K562 (cell line): ENCODE results near the gene CDS1. TPM values are rescaled to one million over a fixed set of nuclear protein-coding genes. Genes with fewer than 3 reads are reported as not detected.
A peak's percentile ranks its signal among the peaks of the same experiment; 100 is the strongest.

ENCODE experiments used
- ATAC-seq: fragments of 200-7000 bp; cut with Tn5 transposase; 3 replicates; pipeline ENCODE4 v1.9.1; 2020; ENCODE audit warnings: moderate library complexity
- BruUV-seq: library from RNA; stranded (reverse); fragments of 400-500 nt; replicated peaks from 2 replicates; lab custom pipeline; 2021; lab: Mats Ljungman, UMichigan
- CTCF ChIA-PET: fragments of 300-600 bp; formaldehyde crosslinking; extraction: SDS; loops from one replicate; lab custom pipeline; 2021; ENCODE audit warnings: low intra/inter-chr PET ratio; lab: Yijun Ruan, JAX
- POLR2A ChIA-PET: fragments of 300-600, 350-650 bp; sonication (Branson Sonifier 250); formaldehyde crosslinking; extraction: SDS; loops from one replicate; lab custom pipeline; 2021; ENCODE audit warnings: antibody characterized with exemption, inconsistent platforms; lab: Yijun Ruan, JAX
- DNase-seq, 4 experiments: peaks; one replicate each; pipeline versions ENCODE4 v3.0.0 to v3.0.0-alpha.2; 2011 to 2018; ENCODE audit warnings: low spot score in 3 of 4, mixed read lengths in 3 of 4; ENCODE audit errors: extremely low read depth in 1 of 4
- FAIRE-seq: peaks from 2 replicates; lab custom pipeline; 2011; peaks lifted over from hg19 to GRCh38; lab: Jason Lieb, UNC
- H2AFZ ChIP-seq: 2 replicates; pipeline ENCODE4 v1.6.0; 2011; ENCODE audit warnings: low read depth, low read length, control low read depth, inconsistent platforms
- H3K27ac ChIP-seq: fragments of 200-600 bp; 3 replicates; pipeline ENCODE4 v1.8.0; 2011; ENCODE audit warnings: low read depth, mild to moderate bottlenecking, control low read depth, inconsistent platforms, low read length, moderate library complexity, mixed read lengths; ENCODE audit errors: extremely low read depth
- H3K27me3 ChIP-seq, 2 experiments: fragments of 300-600 bp in 1 of 2; 2 replicates in 1 of 2; 3 replicates in 1 of 2; pipeline versions ENCODE4 v1.6.0 to v1.8.0; 2011; ENCODE audit warnings: inconsistent platforms in 2 of 2, low read length in 2 of 2, mild to moderate bottlenecking in 1 of 2, mixed read lengths in 1 of 2, moderate library complexity in 1 of 2; ENCODE audit not compliant: control insufficient read depth in 2 of 2, insufficient read depth in 2 of 2
- H3K36me3 ChIP-seq: fragments of 300-600 bp; 3 replicates; pipeline ENCODE4 v1.8.0; 2011; ENCODE audit warnings: mild to moderate bottlenecking, low read length, inconsistent platforms; ENCODE audit not compliant: control insufficient read depth, insufficient read depth
- H3K4me1 ChIP-seq, 2 experiments: fragments of 200-600 bp in 1 of 2; replicated peaks in 1 of 2; 2 replicates in 1 of 2; 3 replicates in 1 of 2; pipeline versions ENCODE4 v1.5.1 to v1.8.0; 2011; ENCODE audit warnings: inconsistent platforms in 2 of 2, low read length in 2 of 2, mild to moderate bottlenecking in 1 of 2, mixed read lengths in 1 of 2, moderate library complexity in 1 of 2; ENCODE audit not compliant: control insufficient read depth in 2 of 2, insufficient read depth in 2 of 2
- H3K4me2 ChIP-seq: 2 replicates; pipeline ENCODE4 v1.6.1; 2011; ENCODE audit warnings: low read length, control low read depth, inconsistent platforms, mixed read lengths; ENCODE audit not compliant: insufficient read depth
- H3K4me3 ChIP-seq: fragments of 200-600 bp; sonication (generic), shearing (Covaris generic); 2 replicates; pipeline ENCODE4 v1.5.1; 2016; ENCODE audit warnings: control low read depth, inconsistent platforms
- H3K79me2 ChIP-seq: fragments of 200-600 bp; 3 replicates; pipeline ENCODE4 v1.8.0; 2011; ENCODE audit warnings: low read length, inconsistent platforms; ENCODE audit not compliant: control insufficient read depth, insufficient read depth
- H3K9ac ChIP-seq, 2 experiments: 2 replicates each; pipeline versions ENCODE4 v1.6.0 to v1.6.1; 2011; ENCODE audit warnings: low read depth in 2 of 2, low read length in 2 of 2, control low read depth in 1 of 2, inconsistent platforms in 1 of 2, mild to moderate bottlenecking in 1 of 2, mixed read lengths in 1 of 2; ENCODE audit not compliant: insufficient read depth in 1 of 2
- H3K9me1 ChIP-seq: one replicate; pipeline ENCODE4 v1.6.0; 2011; ENCODE audit warnings: inconsistent platforms, mild to moderate bottlenecking, low read length, moderate library complexity; ENCODE audit not compliant: control insufficient read depth, insufficient read depth
- H3K9me3 ChIP-seq: replicated peaks from 2 replicates; pipeline ENCODE4 v1.5.1; 2011; ENCODE audit warnings: low read depth, low read length, inconsistent platforms; ENCODE audit not compliant: control insufficient read depth, insufficient read depth
- H4K20me1 ChIP-seq: replicated peaks from 2 replicates; pipeline ENCODE4 v1.6.1; 2011; ENCODE audit warnings: low read length, inconsistent platforms, mixed read lengths; ENCODE audit not compliant: control insufficient read depth, insufficient read depth
- BHLHE40 ChIP-seq: IDR thresholded peaks from 2 replicates; pipeline ENCODE4 v1.6.1; 2011; ENCODE audit warnings: low read length, improper control_type of control experiment
- BRD9 ChIP-seq: fragments of 450-650 bp; IDR thresholded peaks from 2 replicates; pipeline ENCODE4 v1.6.1; 2018; ENCODE audit warnings: low read depth; ENCODE audit not compliant: partially characterized antibody
- E2F5 ChIP-seq: sonication (generic); formaldehyde crosslinking; IDR thresholded peaks from 2 replicates; pipeline ENCODE4 v1.8.0; 2022; ENCODE audit warnings: mild to moderate bottlenecking, missing genetic modification reagents
- E4F1 ChIP-seq: fragments of 250-450 bp; sonication (Bioruptor Pico); IDR thresholded peaks from 2 replicates; pipeline ENCODE4 v1.5.0; 2021; ENCODE audit warnings: mild to moderate bottlenecking, borderline replicate concordance
- ETS1 ChIP-seq: conservative IDR thresholded peaks from 2 replicates; pipeline ENCODE4 v1.6.1; 2011; ENCODE audit warnings: low read depth, mild to moderate bottlenecking, low read length; ENCODE audit not compliant: control insufficient read depth
- HINFP ChIP-seq: fragments of 450-650 bp; conservative IDR thresholded peaks from 2 replicates; pipeline ENCODE4 v1.6.1; 2016; ENCODE audit warnings: missing genetic modification characterization, low read depth, mild to moderate bottlenecking, control low read depth, missing compliant biosample characterization
- IRF2 ChIP-seq: sonication (generic); formaldehyde crosslinking; IDR thresholded peaks from 2 replicates; pipeline ENCODE4 v1.8.1; 2022; ENCODE audit warnings: mild to moderate bottlenecking, missing genetic modification reagents
- MTA3 ChIP-seq: fragments of 450-650 bp; formaldehyde crosslinking; IDR thresholded peaks from 2 replicates; pipeline ENCODE4 v1.6.1; 2017; ENCODE audit warnings: mild to moderate bottlenecking, borderline replicate concordance
- NCOA6 ChIP-seq: fragments of 450-650 bp; IDR thresholded peaks from 2 replicates; pipeline ENCODE4 v1.6.1; 2017; ENCODE audit warnings: mild to moderate bottlenecking
- PKNOX1 ChIP-seq: fragments of 450-650 bp; IDR thresholded peaks from 2 replicates; pipeline ENCODE4 v1.6.1; 2016
- ZNF507 ChIP-seq: conservative IDR thresholded peaks from 2 replicates; pipeline ENCODE4 v1.6.1; 2017; ENCODE audit warnings: missing genetic modification characterization, missing compliant biosample characterization
- ZNF830 ChIP-seq: fragments of 250-450 bp; sonication (Bioruptor Pico); IDR thresholded peaks from 2 replicates; pipeline ENCODE4 v1.5.0; 2021; ENCODE audit warnings: mild to moderate bottlenecking
- WGBS: fragments of 100-300 bp; shearing (Covaris generic); methylation state at CpG from one replicate; pipeline ENCODE4 v1.1.6; 2016; ENCODE audit warnings: low coverage, mixed read lengths; ENCODE audit not compliant: insufficient coverage; ENCODE audit errors: missing lambda C conversion rate; 5-methylcytosine and 5-hydroxymethylcytosine counted together
- in situ Hi-C: fragments of 300-500 bp; cut with MboI; formaldehyde crosslinking; loops from 4 replicates; pipeline ENCODE4 v1.15.0; 2018; ENCODE audit warnings: inconsistent platforms, mixed read lengths
- intact Hi-C: fragments of 100-400 bp; cut with micrococcal nuclease; formaldehyde crosslinking; loops from 2 replicates; pipeline ENCODE4 v1.14.2; 2022
- polyA plus RNA-seq, 8 experiments: library from polyadenylated mRNA; depleted of rRNA in 4 of 8; stranded (reverse) in 5 of 8; unstranded in 3 of 8; fragments of >200 nt; fragmentation: Nextera tagmentation in 2 of 8; fragmentation: Illumina TruSeq in 1 of 8; extraction: Ambion mirVana in 2 of 8; extraction: Trizol in 1 of 8; gene quantifications; 2 replicates each; pipeline versions ENCODE4 v1.2.1 to v1.2.3, GENCODE V29; 2011 to 2014; ENCODE audit warnings: inconsistent platforms in 1 of 8, missing spikeins in 1 of 8
- total RNA-seq, 7 experiments: library from RNA; depleted of rRNA in 6 of 7; stranded (reverse); fragments of >200 nt in 6 of 7; fragmentation: Illumina TruSeq in 2 of 7; extraction: Trizol in 2 of 7; gene quantifications; 2 replicates each; pipeline versions ENCODE4 v1.2.1 to v1.2.3, GENCODE V29; 2011 to 2021; ENCODE audit warnings: low replicate concordance in 1 of 7
- TF ChIP-seq, protein P1 (sequence below): fragments of 450-650 bp; formaldehyde crosslinking; IDR thresholded peaks from 2 replicates; pipeline ENCODE4 v1.4.0; 2020; ENCODE audit warnings: mild to moderate bottlenecking, moderate library complexity

The CDS1 gene
- total and polyA plus RNA-seq, 9 of the 15 experiments (the other 6 are each of a cell fraction or from before 2014, with no cell fraction given) = 0.04 to 0.42 (median 0.15) TPM

DNA sequence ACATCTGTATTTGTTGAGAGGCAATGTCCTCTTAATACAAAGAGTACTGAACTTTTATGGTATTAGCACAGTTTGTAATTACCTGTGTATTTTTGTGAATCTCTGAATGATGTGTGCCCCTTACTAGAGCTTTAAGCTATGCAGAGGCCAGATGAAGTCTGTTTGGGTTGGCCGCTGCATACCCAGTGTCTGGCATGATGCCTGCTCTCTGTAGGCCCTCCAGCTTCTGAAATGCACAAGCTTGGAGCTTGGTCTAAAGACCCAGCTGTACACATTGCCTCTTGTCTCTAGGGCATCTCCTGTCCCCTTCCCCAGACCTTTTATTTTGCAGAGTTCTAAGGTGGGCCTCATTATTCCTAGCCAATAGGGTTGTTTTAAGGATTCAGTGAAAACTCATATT, 68.6 kb downstream of the CDS1 start (continued):
- TF ChIP-seq, protein P1, sequence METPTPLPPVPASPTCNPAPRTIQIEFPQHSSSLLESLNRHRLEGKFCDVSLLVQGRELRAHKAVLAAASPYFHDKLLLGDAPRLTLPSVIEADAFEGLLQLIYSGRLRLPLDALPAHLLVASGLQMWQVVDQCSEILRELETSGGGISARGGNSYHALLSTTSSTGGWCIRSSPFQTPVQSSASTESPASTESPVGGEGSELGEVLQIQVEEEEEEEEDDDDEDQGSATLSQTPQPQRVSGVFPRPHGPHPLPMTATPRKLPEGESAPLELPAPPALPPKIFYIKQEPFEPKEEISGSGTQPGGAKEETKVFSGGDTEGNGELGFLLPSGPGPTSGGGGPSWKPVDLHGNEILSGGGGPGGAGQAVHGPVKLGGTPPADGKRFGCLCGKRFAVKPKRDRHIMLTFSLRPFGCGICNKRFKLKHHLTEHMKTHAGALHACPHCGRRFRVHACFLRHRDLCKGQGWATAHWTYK = no peak
- TF ChIP-seq HINFP (tag) = no peak
- TF ChIP-seq NCOA6 = no peak
- TF ChIP-seq BHLHE40 = no peak
- no peak for TF ChIP-seq ZNF507 (tag)
- TF ChIP-seq MTA3 = no peak
- no peak for TF ChIP-seq ETS1
- TF ChIP-seq, all 486 proteins: peak for 0

DNA sequence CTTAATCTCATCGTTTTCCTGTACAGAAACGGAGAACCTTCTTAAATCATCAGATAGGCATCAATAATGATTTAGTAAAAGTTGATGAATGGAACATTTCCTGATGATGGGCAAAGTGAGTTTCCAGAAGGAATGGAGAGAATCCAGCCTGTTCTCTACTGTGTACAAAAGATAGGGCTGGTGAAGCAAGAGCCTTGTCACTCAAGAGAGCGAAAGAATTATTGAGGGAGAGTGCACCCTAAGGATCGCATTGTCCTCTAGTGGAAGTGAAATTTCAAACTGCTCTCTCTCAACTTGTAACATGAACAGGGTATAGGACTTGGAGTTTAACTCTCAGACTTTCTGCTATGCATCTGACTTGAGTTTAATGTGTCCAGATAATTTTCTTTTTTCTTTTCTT, 69.6 kb downstream of the CDS1 start:
- ChIA-PET CTCF (no interaction called here), POLR2A (no interaction called here)
- in situ Hi-C loops (no loop called here), intact Hi-C loops (no loop called here)
- Histone ChIP-seq H3K9ac (no peak overlapping the region), H3K9me1 (no peaks in the 10 kb centered on the region), H3K27me3 (peaks cover 0 to 4% of the 10 kb centered on the region in 2 experiments; a peak in 1 of 5 replicates), H3K4me2 (no peak overlapping the region), H3K79me2 (no peaks in the 10 kb centered on the region), H3K4me1 (no peaks in the 10 kb centered on the region), H3K36me3 (no peaks in the 10 kb centered on the region), H2AFZ (no peak overlapping the region), H3K4me3 (no peak overlapping the region), H3K27ac (no peak overlapping the region), H4K20me1 (no peaks in the 10 kb centered on the region), H3K9me3 (no peaks in the 10 kb centered on the region)
- ATAC-seq = no peak; the same call in 2 of the 3 replicates
- FAIRE-seq = no peak
- BruUV-seq = no TSS peak
- 3% methylated on average over 4 of the region's 4 CpGs for WGBS
- no peak for DNase-seq
- TF ChIP-seq E4F1 (CRISPR knock-in tag) = no peak
- TF ChIP-seq IRF2 = no peak
- peak; percentile 44 for TF ChIP-seq PKNOX1
- no peak for TF ChIP-seq ZNF830 (CRISPR knock-in tag)
- no peak for TF ChIP-seq BRD9
- no peak for TF ChIP-seq E2F5 (CRISPR knock-in tag)
